PFSK-1 (cell line): ENCODE measurements around the gene SHD.

Source experiments
- POLR2AphosphoS5 ChIP-seq: IDR thresholded peaks from 2 replicates; pipeline ENCODE4 v1.6.1; 2012; ENCODE audit warnings: low read depth, mild to moderate bottlenecking, control low read depth, low read length, moderate library complexity
- REST ChIP-seq, 2 experiments: IDR thresholded peaks; 2 replicates each; pipeline versions ENCODE4 v1.6.1 to v1.8.0; 2011 to 2012; ENCODE audit warnings: low read depth in 2 of 2, low read length in 2 of 2, control low read depth in 1 of 2, inconsistent platforms in 1 of 2, mild to moderate bottlenecking in 1 of 2, moderate library complexity in 1 of 2; ENCODE audit not compliant: insufficient read depth in 1 of 2
- SIN3A ChIP-seq: IDR thresholded peaks from 2 replicates; pipeline ENCODE4 v1.6.1; 2012; ENCODE audit warnings: mild to moderate bottlenecking, low read length, moderate library complexity, borderline replicate concordance; ENCODE audit not compliant: insufficient read depth

GRCh38 chr19:4297901-4298809 lies 19.1 kb downstream of the SHD start:
- no peak for TF ChIP-seq REST (IDR thresholded peaks at IDR 0.05; ENCODE audit: insufficient read depth in 1 of 2, low read depth in 2 of 2, low read length in 2 of 2)
- TF ChIP-seq POLR2AphosphoS5, result no peak
- TF ChIP-seq SIN3A, result no peak
